Large intestine (tissue), 3 donors: Measurements from ENCODE around the gene TRPC4. TPM values are rescaled to one million over a fixed set of nuclear protein-coding genes. Genes with fewer than 3 reads are reported as not detected.

Source experiments
- DNase-seq, 2 donors: peaks; one replicate each; pipeline versions ENCODE4 v3.0.0 to v3.0.0-alpha.2; 2013
- H3K27ac ChIP-seq: one replicate; pipeline ENCODE4 v1.5.1; 2013; ENCODE audit warnings: low read length
- H3K27me3 ChIP-seq: 2 replicates; pipeline ENCODE4 v1.6.1; 2013; ENCODE audit warnings: low read length; ENCODE audit not compliant: control insufficient read depth, insufficient read depth
- H3K36me3 ChIP-seq: 2 replicates; pipeline ENCODE4 v1.6.1; 2013; ENCODE audit warnings: low read length; ENCODE audit not compliant: control insufficient read depth, insufficient read depth
- H3K4me1 ChIP-seq: one replicate; pipeline ENCODE4 v1.6.1; 2013; ENCODE audit warnings: low read length; ENCODE audit not compliant: control insufficient read depth, insufficient read depth
- H3K4me3 ChIP-seq: one replicate; pipeline ENCODE4 v1.5.1; 2013; ENCODE audit warnings: low read length
- H3K9me3 ChIP-seq: one replicate; pipeline ENCODE4 v1.6.1; 2013; ENCODE audit warnings: mild to moderate bottlenecking, low read depth, low read length, moderate library complexity; ENCODE audit not compliant: control insufficient read depth
- WGBS: methylation state at CpG from one replicate; pipeline ENCODE4 v1.1.5; 2013; ENCODE audit warnings: low lambda C conversion rate; ENCODE audit not compliant: insufficient coverage; 5-methylcytosine and 5-hydroxymethylcytosine counted together
- polyA plus RNA-seq: library from polyadenylated mRNA; unstranded; fragments of 120-200 nt; gene quantifications from one replicate; pipeline ENCODE4 v1.2.1, GENCODE V29; 2013

The TRPC4 gene
- polyA plus RNA-seq, 1 donor: 1.3 TPM

DNA sequence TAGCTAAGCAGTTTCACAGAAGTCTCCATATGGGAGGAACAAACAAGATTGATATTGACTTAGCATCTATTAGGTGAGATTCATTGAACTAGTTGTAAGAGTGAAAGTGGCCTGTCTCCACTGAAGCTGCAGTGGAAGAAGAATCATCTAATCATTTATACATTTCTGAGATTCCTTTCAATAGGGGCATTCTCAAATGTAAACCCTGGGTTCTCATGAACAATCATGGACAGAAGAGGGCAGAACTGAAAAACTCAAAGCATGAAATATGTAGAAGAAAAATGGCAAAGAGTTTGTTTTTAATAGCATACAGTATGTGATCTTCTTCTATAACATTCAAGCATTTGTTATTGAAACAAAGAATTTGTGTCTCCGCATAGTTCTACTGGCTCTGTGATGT, 253.4 kb downstream of the TRPC4 start:
- Histone ChIP-seq H3K4me3 (no peak overlapping the region), H3K27me3 (no peaks in the 10 kb centered on the region), H3K4me1 (no peaks in the 10 kb centered on the region), H3K36me3 (no peaks in the 10 kb centered on the region), H3K27ac (no peak overlapping the region), H3K9me3 (no peaks in the 10 kb centered on the region)
- no peak for DNase-seq
- WGBS: no CpG with 5 or more reads among the region's 1 CpG

DNA sequence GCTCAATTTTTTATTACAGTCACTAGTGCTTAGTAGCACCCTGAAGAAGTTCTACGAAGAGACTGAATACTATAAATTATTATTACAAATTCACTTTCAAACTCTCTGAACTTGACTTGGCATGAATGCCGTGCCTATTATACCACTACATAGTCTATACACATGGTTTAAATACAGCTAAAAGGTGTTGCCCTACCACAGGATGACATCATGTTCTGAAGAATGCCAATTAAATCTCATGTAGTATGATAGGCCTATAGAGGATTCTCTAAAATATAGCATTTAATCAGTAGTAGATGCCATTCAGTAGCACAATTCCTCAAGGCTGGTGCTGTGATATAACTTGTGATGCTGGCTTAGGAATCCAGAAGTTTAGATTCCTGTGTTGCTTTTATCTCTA, 254.3 kb downstream of the TRPC4 start:
- Histone ChIP-seq H3K4me1 (no peaks in the 10 kb centered on the region), H3K27ac (no peak overlapping the region), H3K4me3 (no peak overlapping the region), H3K9me3 (no peaks in the 10 kb centered on the region), H3K27me3 (no peaks in the 10 kb centered on the region), H3K36me3 (no peaks in the 10 kb centered on the region)
- no peak for DNase-seq
- 100% methylated on average over 1 of the region's 2 CpGs for WGBS

DNA sequence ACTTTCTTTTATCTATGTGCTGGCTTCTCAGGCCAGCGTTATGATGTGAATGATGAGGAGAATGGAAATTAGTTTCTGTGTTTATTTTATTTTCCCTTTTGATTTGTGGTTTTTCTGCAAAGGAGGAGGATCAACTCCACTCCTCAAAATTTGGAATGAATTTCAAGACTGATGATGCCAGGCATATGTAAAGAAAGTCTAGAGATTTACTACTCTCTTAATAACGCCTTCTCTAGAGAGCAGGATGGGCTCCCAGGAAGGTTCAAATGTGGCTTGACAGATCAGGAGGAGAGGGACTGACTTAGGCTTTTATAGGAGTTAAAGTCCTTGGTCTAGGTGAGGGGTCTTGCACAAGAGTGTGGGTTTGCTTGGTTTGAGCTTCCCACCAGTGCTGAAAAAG, 255.9 kb downstream of the TRPC4 start:
- H3K27ac ChIP-seq: no peak overlapping the region
- no peak overlapping the region for H3K4me3 ChIP-seq
- no peak for DNase-seq
- no peaks in the 10 kb centered on the region for H3K27me3 ChIP-seq
- H3K36me3 ChIP-seq: no peaks in the 10 kb centered on the region
- H3K9me3 ChIP-seq: no peaks in the 10 kb centered on the region
- WGBS: 70% methylated on average over 2 of the region's 2 CpGs
- no peaks in the 10 kb centered on the region for H3K4me1 ChIP-seq

DNA sequence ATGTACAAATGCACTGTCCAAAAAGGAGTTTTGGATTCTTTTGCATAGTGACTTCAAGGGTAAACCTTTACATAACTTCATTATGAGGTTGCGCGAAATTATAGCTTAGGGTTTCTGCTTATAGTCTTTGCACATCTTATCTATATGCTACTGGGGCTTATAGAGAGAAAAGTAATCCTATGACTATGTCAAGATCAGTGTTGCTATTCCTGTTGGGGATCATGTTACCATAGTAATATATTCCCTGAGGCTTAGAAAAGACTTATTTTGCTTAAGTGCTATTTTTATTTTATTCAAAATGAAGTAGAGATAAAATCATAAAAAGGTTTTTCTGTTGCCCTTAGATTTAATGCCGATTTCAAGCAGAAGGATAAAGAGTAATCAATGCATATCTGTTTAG, 256.3 kb downstream of the TRPC4 start:
- no peak for DNase-seq
- WGBS: 70% methylated on average over 3 of the region's 3 CpGs
- Histone ChIP-seq H3K4me1 (no peaks in the 10 kb centered on the region), H3K27ac (no peak overlapping the region), H3K4me3 (no peak overlapping the region), H3K9me3 (no peaks in the 10 kb centered on the region), H3K27me3 (no peaks in the 10 kb centered on the region), H3K36me3 (no peaks in the 10 kb centered on the region)

DNA sequence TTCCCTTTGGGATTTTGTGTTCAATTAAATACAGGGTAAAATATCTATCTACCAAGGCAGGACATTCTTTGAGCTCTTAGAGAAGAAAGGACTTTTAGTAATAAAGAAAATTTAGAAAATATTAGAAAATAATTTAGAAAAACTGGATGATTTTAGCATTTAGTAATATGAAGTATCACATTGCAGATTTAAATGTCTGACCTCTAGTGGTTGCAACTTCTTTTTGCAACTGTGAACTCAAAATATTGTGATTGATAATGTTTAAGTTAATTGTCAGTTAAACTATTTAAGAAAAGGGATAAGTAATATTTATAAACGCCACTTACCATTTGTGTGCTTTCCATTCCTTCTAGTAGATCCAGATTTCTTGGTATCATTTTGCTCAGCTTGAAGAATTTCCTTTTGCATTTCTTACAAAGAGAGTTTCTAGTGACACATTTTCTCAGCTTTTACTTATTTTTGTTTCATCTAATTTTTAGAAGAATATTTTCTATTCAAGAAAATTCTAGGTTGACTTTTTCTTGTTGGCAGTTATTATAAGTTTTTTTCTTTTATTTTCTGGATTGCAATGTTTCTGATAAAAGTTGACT, 260.7 kb downstream of the TRPC4 start:
- no peaks in the 10 kb centered on the region for H3K36me3 ChIP-seq
- 75% methylated on average over 1 of the region's 1 CpG for WGBS
- no peak overlapping the region for H3K27ac ChIP-seq
- DNase-seq: no peak
- H3K27me3 ChIP-seq: no peaks in the 10 kb centered on the region
- H3K4me1 ChIP-seq: no peaks in the 10 kb centered on the region
- no peak overlapping the region for H3K4me3 ChIP-seq
- no peaks in the 10 kb centered on the region for H3K9me3 ChIP-seq

DNA sequence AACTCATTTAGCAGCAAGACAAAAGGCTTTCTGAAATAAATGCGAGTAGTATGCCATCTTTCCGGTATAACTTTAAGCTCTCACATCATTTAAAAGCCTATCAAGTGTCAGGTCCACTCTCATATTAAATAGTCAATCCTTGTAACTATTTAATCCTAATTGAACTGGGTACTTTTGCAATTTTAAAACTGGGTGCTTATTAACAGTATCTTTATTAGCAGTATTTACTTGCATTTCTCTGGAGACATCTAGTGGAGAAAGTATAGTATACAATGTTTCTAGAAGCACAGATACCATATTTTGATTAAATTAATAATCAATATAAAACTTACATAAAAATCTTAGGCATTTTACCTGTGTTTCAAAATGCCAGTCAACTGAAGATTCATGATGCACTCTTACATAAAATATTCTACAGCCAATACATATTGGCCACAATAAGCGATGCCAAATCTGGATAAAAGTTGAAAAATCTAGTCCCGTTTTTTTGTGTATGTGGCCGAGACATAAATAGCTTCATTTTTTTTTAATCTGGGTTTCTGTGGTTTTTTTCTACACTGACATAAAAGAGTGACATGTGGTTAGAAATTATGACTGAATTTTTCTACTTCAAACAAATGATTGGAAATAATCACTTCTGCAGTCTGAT, 266.7 kb downstream of the TRPC4 start:
- no peak overlapping the region for H3K27ac ChIP-seq
- 94% methylated on average over 3 of the region's 5 CpGs for WGBS
- H3K36me3 ChIP-seq: no peaks in the 10 kb centered on the region
- no peaks in the 10 kb centered on the region for H3K27me3 ChIP-seq
- H3K9me3 ChIP-seq: no peaks in the 10 kb centered on the region
- no peak for DNase-seq
- H3K4me1 ChIP-seq: no peaks in the 10 kb centered on the region
- H3K4me3 ChIP-seq: no peak overlapping the region

DNA sequence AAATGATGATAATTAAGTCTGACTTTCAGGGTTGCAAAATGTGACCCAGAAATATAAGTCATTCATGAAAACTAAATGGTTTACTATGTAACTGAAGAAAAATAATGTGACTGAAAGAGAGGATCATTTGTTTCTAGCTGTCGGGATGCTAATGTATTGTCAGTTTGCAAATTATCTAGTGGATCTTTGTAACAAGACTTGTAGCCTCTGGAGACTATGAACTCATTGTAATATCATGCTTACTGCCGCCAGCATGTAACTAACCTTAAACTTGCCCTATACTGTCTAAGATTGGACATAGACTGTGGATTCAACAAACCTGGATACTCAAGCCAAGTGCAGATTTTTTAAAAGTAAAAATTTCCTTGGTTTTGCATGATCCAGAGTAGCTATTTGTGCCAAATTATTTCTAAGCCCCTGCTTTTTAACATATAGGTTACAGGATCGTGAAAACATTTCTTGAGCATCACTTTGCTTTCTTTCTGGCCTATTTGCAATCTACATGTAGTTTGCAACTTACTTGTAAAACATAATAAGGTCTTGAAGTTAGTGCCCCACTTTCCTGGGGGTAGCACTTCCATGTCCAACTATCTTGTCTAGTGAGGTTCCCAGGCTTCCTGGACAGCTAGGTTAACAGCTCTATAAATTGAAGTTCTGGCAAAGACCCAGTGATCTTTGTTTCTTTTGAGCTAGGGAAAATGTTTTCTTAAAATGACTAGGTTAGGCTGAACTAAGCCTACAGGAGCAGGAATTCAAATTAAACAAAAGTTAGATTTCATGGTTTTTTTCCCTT, 267.7 kb downstream of the TRPC4 start:
- Histone ChIP-seq H3K9me3 (no peaks in the 10 kb centered on the region), H3K36me3 (no peaks in the 10 kb centered on the region), H3K27me3 (no peaks in the 10 kb centered on the region), H3K27ac (no peak overlapping the region), H3K4me1 (no peaks in the 10 kb centered on the region), H3K4me3 (no peak overlapping the region)
- no peak for DNase-seq
- 71% methylated on average over 1 of the region's 3 CpGs for WGBS

DNA sequence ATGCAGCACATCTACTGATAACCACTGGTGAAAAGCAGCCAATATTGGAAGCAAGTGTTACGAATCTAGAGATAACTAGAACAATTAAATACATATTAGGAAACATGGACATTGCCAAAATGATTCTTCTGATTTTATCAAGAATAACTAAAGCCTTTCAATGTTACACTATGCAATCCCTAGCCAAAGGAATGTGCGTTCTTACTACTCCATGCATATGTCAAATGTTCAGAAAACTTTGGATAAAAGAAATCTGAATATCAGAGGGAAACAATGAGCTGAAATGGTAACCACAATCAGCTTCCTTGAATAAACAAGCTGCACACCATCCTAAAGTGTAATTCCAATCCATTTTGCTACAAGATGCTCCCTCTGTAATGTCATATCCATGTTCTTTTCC, 270.1 kb downstream of the TRPC4 start:
- Histone ChIP-seq H3K9me3 (no peaks in the 10 kb centered on the region), H3K27ac (no peak overlapping the region), H3K27me3 (no peaks in the 10 kb centered on the region), H3K36me3 (no peaks in the 10 kb centered on the region), H3K4me3 (no peak overlapping the region), H3K4me1 (no peaks in the 10 kb centered on the region)
- WGBS: 57% methylated on average over 1 of the region's 2 CpGs
- no peak for DNase-seq

DNA sequence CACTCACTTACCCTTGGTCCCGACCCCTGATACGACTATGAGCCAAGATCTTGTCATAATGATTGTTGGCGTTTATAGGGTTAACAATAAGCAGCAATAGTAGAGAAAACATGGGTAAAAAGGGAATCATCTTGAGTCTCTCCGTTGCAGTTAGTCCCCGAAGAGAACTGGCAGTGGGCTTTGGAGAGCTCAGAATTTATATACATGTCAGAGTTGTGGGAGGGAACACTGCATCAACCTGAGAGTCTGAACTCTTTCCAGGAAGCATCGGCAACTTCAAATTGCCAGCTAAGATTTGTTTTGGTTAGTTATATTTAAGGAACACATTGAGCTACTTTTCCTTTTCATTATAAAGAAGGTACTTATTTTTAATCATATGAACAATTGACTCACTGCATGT, 271.0 kb downstream of the TRPC4 start, which contains the start of gene POSTN:
TSS of gene POSTN (minus strand) at position 172 of the 400 bp plus-strand sequence. CDS start at position 130, 42 bp downstream.
- 50% methylated on average over 1 of the region's 6 CpGs for WGBS
- Histone ChIP-seq H3K27ac (no peak within 1 kb of the TSS), H3K36me3 (no peaks in the 10 kb centered on the region), H3K27me3 (no peaks in the 10 kb centered on the region), H3K9me3 (no peaks in the 10 kb centered on the region), H3K4me1 (no peaks in the 10 kb centered on the region), H3K4me3 (peak within 1 kb of the TSS; percentile 15)
- no peak for DNase-seq

DNA sequence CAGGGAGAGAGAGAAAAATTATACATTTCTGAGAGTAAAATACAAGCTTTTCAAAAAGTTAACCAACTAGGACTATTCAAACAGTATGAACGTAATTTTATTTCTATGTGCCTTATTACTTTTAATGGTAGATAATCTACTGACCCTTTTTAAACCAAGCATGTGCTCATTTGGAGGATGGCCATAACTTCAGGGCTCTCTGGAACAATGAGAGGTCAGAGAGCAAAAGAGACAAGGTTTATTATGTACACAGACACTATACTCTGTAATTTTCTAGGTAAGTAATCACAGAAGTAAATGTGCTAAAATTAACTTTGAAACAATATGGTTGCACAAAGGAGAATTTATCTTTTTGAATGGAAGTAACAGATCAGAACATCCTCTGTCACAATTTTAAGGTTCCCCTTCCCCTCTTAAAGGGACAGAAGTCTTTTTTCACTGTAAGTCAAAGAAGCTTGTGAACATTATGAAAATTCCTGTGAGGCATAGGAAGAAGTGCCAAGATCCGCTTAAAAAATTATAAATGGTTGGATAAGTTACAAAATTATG, 272.0 kb downstream of the TRPC4 start:
- DNase-seq: no peak
- Histone ChIP-seq H3K4me1 (no peaks in the 10 kb centered on the region), H3K4me3 (peak overlapping the region; percentile 15), H3K9me3 (no peaks in the 10 kb centered on the region), H3K36me3 (no peaks in the 10 kb centered on the region), H3K27ac (no peak overlapping the region), H3K27me3 (no peaks in the 10 kb centered on the region)
- WGBS: 67% methylated on average over 1 of the region's 2 CpGs
